RPMI7951 (cell line): ENCODE data around the gene AGAP1. TPM values are rescaled to one million over a fixed set of nuclear protein-coding genes. Genes with fewer than 3 reads are reported as not detected.
A peak's percentile ranks its signal among the peaks of the same experiment; 100 is the strongest.

Experiments used
- DNase-seq: peaks from one replicate; pipeline ENCODE4 v3.0.0-alpha.2; 2012; ENCODE audit warnings: low read depth
- total RNA-seq: library from RNA; depleted of rRNA; stranded (reverse); fragments of >200 nt; shearing (Covaris generic); gene quantifications from 2 replicates; pipeline ENCODE4 v1.2.3, GENCODE V29; 2014

The AGAP1 gene
- total RNA-seq, 1 experiment from 2014 or later, result 5.4 TPM

GRCh38 chr2:235660484-235661082, 166.7 kb downstream of the AGAP1 start:
- DNase-seq, result no peak

- no peak for DNase-seq
Observed at GRCh38 chr2:235661167-235661937, 167.5 kb downstream of the AGAP1 start.

- DNase-seq, result no peak
Observed at GRCh38 chr2:235661952-235662351, 168.1 kb downstream of the AGAP1 start.

GRCh38 chr2:235663875-235664274, 170.0 kb downstream of the AGAP1 start:
- no peak for DNase-seq

- DNase-seq, result no peak
Observed at GRCh38 chr2:235665661-235666212, 171.9 kb downstream of the AGAP1 start.

GRCh38 chr2:235666213-235666781, 172.5 kb downstream of the AGAP1 start:
- DNase-seq, result peak; percentile 73

GRCh38 chr2:235668782-235669181, 174.9 kb downstream of the AGAP1 start:
- no peak for DNase-seq

- DNase-seq, result peak; percentile 57
Observed at GRCh38 chr2:235669269-235669831, 175.5 kb downstream of the AGAP1 start.

GRCh38 chr2:235669983-235670962, 176.4 kb downstream of the AGAP1 start:
- no peak for DNase-seq

GRCh38 chr2:235670974-235671787, 177.3 kb downstream of the AGAP1 start:
- DNase-seq, result no peak

- DNase-seq, result no peak
Observed at GRCh38 chr2:235672720-235673119, 178.9 kb downstream of the AGAP1 start.

- no peak for DNase-seq
Observed at GRCh38 chr2:235674146-235674545, 180.3 kb downstream of the AGAP1 start.

GRCh38 chr2:235674812-235675211, 181.0 kb downstream of the AGAP1 start:
- no peak for DNase-seq

- DNase-seq, result peak; percentile 14
Observed at GRCh38 chr2:235675678-235676535, 182.1 kb downstream of the AGAP1 start.

- no peak for DNase-seq
Observed at GRCh38 chr2:235676536-235676799, 182.6 kb downstream of the AGAP1 start.

- no peak for DNase-seq
Observed at GRCh38 chr2:235677276-235677788, 183.5 kb downstream of the AGAP1 start.

GRCh38 chr2:235677937-235678336, 184.1 kb downstream of the AGAP1 start:
- no peak for DNase-seq

GRCh38 chr2:235678712-235679111, 184.9 kb downstream of the AGAP1 start:
- DNase-seq, result no peak

- DNase-seq, result no peak
Observed at GRCh38 chr2:235679471-235679870, 185.6 kb downstream of the AGAP1 start.
